ENCODE measurements around the gene CCDC27.

GRCh38 chr1:3763351-3764125 is 11.3 kb downstream of the CCDC27 start:
- TF ChIP-seq POLR2A (IDR thresholded peaks at IDR 0.05; ENCODE audit: low read length) (no peak), GATA1 (IDR thresholded peaks at IDR 0.05; ENCODE audit: low read depth, low read length) (no peak)
